WTC11 (cell line): ENCODE measurements around the gene CCL25.

Source experiments
- CTCF ChIP-seq: fragments of 200-600 bp; IDR thresholded peaks from 2 replicates; pipeline ENCODE4 v1.8.0; 2022; ENCODE audit warnings: antibody characterized with exemption
- MLX ChIP-seq: sonication (generic); formaldehyde crosslinking; IDR thresholded peaks from 2 replicates; pipeline ENCODE4 v1.8.1; 2023; ENCODE audit warnings: mild to moderate bottlenecking, missing genetic modification reagents, moderate library complexity
- ZNF423 ChIP-seq: fragments of 250-450 bp; sonication (Bioruptor Pico); IDR thresholded peaks from 2 replicates; pipeline ENCODE4 v2.1.2; 2022; ENCODE audit warnings: mild to moderate bottlenecking, moderate library complexity

GRCh38 chr19:8081569-8082550, 29.3 kb downstream of the CCL25 start:
- no peak for TF ChIP-seq ZNF423 (CRISPR knock-in tag)
- TF ChIP-seq CTCF: no peak
- TF ChIP-seq MLX (CRISPR knock-in tag): no peak
